Measurements from ENCODE around the gene ZNF444. TPM values are rescaled to one million over a fixed set of nuclear protein-coding genes. Genes with fewer than 3 reads are reported as not detected.
"Not testable (repeated sequence)": the region's sequence is repeated elsewhere in the genome, so short reads cannot be mapped to it uniquely, and the experiment has no call there.

Gene ZNF444
- 22.6 and 26.3 TPM in 2 replicates for total RNA-seq

DNA sequence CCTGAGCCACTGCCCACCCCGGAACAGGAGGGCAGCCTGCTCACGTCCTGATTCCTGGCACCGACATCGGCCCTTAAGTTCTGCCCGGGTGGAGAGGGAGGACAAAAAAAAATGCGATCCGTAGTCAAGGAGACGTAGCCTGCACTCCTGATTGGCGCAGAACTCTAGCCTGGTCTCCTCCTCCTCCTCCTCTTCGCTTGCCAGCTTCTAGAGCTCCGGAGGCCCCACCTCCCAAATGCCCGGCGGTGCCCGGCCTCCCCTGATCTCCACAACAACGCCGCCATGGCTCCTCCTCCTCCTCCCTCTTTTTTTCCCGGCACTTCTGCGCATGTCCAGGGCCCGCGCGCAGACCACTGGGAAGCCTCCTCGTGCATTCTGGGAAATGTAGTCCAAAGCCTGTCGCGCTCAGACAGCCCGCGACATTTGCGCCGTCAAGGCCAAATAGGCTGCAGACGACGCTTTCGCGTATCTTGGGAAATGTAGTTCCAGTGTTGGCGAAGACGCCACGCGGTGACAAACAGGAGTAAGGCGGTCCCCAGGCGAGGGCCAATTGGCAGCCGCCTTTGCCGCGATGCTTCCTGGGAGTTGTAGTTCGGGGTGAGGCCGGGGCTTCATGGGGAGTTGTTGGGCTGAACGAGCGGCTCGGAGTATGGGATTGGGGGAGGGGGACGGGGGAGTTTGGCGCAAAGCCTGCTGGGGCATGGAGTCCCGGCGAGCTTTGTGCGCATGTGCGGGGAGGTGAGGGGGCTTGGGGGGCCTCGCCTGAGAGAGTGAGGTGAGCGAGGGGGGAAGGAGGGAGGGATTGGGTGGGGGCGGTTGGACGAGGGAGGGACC lies at the start of gene ZNF444:
Gene ZNF444 (plus strand): TSS at position 705 of the 834 bp plus-strand sequence. CDS start 5,625 bp downstream, outside the sequence.
- DNase-seq: peak; percentile 99

DNA sequence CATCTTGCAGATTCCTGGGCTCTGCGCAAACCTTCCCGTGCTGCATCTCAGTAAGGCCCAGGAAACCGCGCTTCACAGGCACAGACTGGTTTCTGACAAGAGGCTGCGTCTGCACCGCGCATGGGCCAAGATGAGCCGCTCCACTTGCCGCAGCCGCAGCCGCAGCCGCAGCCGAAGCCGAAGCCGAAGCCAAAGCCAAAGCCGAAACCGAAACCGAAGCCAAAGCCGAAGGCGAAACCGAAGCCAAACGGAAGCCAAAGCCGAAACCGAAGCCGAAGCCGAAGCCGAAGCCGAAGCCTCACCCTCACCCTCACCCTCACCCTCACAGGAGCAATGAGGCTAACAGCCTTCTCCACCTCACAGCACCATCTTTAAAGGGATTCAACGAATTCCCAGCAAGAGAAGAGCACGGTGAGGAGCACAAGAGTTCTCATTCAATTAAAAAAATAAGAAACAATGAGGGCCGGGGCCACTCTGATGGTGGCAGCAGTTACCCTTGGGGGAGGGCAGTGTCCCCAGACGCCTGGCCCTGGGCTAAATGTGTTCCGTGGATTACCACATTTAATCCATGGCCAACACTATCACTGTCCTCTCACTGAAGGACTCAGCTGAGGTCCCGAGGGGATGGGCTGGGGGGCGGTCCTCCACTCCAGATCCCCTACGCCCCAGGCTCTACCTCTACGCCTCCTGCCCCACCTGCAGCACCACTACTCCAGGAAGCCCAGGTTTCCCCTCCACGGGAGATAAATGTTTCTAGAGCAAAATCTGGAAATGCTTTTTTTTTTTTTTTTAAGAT lies 49.1 kb upstream of the ZNF444 start:
- no peak for DNase-seq

DNA sequence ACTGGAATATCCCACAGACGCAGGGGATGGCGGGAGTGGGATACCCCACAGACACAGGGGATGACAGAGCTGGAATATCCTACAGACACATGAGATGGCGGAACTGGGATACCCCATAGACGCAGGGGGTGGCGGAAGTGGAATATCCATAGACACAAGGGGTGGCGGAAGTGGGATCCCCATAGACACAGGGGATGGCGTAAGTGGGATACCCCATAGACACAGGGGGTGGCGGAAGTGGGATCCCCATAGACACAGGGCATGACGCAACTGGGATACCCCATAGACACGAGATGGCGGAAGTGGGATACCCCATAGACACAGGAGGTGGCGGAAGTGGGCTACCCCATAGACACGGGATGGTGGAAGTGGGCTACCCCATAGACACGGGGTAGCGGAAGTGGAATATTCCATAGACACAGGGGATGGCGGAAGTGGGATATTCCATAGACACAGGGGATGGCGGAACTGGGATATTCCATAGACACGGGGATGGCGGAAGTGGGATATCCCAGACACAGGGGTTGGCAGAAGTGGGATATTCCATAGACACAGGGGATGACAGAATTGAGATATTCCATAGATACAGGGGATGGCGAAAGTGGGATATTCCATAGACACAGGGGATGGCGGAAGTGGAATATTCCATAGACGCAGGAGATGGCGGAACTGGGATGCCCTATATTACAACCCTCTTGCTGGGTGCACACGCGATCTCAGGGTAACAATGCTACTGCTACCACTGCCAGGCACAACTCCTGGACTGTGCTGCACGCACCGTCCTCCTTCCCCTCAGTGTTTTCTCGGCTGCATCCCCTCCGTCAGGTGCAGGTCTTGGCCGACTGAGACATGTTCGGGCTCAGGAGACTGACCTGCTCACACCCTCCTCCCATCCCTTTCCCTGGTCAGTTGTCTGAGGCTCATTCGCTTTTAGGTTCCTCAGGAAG lies 48.1 kb upstream of the ZNF444 start:
- no peak for DNase-seq

DNA sequence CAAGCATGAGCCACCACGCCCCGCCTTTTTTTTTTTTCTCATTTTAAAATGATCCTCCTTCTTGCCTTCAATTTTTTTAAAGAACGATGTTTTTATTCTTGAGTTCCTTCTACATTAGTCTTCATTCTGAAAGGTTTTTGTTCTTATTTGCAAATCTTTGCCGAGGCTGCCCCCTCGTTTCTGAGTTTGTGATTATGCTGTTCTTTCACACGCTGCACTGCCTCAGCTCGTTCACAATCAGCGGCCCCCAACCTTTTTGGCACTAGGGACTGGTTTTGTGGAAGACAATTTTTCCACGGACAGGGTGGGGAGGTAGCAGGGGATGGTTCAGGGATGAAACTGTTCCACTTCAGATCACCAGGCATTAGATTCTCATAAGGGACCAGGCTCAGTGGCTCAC lies 46.6 kb upstream of the ZNF444 start:
- no peak for DNase-seq

DNA sequence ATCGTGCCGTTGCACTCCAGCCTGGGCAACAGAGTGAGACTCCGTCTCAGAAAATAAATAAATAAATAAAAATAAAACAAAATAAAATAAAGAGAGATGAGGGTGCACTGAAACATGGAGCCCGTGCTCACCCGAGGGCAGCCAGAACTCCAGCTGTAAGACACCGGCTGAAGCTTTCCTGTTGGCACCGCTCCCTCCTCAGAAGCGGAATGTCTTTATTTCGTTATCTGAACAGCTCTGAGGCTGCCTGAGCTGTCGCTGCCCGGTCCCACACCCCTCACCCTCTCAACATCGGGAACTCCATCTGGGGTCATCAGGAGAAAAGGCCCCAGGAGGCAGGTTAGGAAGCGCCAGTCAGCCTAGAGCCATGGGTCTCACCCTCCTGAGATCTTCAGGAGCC lies 44.4 kb upstream of the ZNF444 start:
- DNase-seq: no peak

DNA sequence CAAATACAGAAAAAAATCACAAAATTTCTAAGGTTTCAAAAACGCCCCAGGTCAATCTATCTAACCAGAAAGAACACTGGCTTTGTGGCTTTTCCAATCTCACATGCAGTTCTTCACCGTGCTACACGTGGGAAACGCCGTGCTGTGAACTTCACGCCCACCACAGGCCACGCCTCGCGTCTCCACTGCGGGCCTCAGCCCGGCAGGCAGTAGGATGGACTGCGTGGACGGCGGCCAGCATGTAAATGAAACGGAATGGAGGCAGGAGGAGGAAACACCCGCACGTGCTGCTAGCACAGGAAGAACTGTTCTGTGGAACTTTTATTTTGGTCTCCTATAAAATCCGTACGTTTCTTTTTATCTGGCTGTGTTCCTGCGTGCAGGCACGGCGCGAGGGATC lies 43.8 kb upstream of the ZNF444 start:
- no peak for DNase-seq

DNA sequence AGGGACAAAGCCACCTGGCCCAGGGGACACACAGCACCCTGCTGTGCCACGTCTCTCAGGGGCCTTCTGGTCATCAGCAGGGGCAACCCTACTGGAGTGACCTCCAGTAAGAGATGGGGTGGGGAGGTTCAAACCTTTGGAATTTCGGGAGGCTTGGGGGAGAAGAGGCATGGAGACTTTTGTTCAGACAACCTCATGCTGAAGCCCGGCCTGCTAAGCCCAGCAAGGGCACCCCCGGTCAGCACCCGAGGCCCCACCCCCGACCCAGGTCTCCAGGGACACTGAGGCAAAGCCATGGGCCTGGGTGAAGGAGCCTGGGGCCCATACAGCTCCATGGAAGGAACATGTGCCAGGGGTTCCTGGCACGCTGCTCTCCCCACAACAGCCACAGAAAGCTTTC lies 43.3 kb upstream of the ZNF444 start:
- no peak for DNase-seq

DNA sequence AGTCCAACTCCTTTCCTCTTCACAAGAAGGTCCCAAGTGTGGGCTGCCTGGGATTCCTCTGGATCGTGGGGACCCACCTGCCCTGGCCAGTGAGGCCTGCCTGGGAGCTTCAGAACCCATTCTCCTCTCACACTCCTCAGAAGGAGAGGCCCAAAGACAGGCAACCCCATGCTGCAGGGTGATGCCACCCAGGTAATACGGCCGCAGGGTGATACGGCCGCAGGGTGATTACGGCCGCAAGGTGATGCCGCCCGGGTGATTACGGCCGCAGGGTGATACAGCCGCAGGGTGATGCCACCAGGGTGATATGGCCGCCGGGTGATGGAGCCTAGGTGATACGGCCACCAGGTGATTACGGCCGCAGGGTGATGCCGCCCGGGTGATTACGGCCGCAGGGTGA lies 42.9 kb upstream of the ZNF444 start:
- DNase-seq: not testable (repeated sequence)

DNA sequence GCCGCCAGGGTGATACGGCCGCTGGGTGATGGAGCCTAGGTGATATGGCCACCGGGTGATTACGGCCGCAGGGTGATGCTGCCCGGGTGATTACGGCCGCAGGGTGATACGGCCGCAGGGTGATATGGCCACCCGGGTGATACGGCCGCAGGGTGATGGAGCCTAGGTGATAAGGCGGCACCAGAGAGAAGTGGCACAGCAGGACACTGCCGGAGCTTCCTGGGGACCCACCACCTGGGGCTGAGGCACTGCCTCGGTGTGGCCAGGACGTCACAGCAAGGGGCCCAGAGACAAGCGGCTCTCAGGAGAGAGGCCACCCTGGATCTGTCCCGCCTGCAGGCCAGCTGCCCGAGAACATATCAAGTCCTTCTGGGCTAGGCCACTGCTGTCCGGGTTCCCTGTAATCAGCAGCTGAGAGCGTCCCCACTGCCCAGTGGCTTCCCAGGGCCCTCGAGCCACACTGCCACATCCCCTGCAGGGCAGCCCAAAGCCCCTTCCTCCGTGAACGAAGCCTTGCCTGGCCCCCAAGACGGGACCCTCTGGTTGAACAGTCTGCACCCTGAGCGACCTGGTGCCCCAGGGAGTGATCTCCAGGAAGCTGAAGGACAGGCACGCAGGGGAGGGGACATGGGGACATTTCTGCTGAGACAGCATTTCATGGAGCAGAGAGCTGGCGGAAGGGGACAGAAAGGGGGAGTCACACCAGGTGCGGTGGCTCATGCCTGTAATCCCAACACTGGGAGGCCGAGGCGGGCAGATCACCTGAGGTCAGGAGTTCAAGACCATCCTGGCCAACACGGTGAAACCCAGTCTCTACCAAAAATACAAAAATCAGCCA lies 42.1 kb upstream of the ZNF444 start:
- DNase-seq: no peak

DNA sequence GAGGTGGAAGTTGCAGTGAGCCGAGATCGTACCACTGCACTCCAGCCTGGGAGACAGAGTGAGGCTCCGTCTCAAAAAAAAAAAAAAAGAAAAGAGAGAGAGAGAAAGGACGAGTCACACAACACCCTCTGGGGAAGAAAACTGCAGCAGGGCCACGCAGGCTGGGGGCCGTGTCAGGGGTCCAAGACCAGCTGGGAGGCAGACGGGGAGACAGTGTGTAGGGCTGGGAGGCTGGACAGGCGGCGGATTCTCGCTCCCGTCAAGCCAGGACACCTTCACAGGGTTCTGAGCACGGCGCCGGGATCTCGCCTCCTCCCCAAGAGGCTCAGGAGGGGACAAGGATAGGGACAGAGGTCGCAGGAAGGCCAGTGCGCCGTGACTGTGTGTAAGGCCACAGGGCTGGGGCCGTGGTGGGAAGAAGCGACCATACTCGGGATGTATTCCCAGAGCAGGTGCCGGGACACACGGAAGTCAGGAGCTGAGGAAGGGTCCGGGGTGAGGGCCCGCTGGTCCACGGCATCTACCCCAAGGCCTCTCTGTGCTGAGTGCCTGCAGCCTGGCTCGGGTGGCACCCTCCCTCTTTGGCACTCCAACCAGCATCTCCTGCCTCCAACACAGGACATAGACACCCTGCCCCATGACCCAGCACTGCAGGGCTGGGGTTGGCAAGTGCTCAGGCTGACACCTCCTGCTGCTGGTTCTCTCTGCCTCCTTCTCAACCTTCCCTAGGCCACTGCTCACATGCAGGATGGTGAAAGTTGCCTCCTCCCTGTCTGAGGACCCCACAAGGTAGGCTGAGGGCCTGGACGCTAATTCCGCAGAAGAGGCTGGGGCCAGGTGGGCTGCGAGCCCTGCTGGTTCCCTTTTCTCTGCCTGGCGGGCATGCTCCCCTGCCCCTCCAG lies 41.2 kb upstream of the ZNF444 start:
- no peak for DNase-seq

DNA sequence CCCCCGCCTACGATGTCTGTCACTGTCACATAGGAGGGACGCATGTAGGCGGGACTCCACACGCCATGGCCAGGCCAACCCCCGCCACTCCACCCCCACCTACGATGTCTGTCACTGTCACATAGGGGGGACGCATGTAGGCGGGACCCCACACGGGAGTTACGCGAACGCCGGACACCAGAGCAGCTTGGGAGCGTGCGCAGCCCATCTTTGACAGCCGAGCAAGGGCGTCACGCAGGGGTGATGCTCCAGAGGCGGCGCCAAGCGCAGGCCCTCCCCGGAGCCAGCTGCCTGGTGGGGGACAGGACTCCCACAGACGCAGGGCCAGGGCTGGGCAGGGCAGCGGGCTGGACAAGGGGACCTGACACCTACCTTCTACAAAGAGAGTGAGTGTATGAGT lies 40.0 kb upstream of the ZNF444 start:
- no peak for DNase-seq

DNA sequence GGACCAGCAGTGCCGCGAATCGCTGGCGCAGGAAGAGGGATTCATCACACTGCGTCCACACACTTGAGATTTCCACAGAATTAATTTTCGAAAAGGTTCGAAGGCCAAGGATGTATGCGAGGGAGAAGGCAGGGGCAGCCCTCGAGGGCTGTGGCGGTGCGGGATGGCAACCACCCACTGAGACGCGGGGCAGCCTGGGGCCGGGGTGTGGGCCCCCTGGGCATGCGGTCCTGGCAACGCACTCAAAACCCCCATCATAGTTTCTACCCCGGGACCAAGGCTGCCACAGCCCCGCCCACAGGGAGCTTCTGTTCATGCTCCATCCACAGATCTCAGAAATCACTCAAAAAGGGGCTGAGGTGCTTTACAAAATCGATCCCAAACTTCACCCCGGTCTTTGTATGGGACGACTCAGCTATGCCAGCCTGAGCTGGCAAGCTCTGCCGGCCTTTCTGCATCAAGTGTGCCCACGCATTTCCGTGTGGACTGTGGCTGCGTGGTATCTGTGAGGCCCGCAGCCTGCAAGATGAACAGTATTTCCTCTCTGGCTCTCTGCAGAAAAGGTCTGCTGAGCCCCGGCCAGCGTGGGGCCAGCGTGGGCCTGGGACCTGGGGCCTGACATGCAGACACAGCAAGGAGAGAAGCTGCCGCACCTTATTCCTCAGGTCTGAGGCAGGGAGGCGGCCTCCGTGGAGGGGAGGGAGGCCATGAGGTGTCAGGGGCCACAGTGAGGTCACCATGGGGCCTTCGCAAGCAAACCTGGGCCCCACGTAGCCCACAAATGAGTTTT lies 39.1 kb upstream of the ZNF444 start:
- DNase-seq: no peak

DNA sequence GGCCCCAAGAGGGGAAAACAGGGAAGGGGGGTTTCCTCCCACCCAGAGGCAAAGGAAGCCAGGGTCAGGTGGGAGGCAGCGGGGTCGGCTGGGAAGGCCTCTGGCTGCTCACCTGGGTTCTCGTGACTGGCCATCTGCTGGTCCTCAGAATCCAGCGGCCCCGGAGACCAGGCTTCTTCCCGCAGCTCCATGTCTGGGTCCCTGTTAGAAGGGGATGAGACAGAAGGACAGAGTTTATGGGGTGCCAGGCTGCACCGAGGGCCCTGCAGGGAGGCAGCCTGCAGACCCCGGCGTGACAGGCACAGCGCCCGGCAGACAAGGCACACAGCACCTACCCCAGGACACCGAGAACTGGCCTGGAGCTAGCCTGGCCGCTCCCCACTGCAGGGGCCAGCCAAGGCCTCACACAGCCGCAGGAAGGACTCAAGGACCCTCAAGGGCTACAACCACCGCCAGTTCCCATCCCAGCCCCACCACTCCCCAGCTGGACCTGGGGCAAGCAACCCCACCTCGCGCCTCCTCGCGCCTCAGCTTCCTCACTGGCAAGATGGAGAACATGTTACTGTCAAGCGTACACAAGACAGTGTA lies 38.0 kb upstream of the ZNF444 start:
- DNase-seq: no peak

DNA sequence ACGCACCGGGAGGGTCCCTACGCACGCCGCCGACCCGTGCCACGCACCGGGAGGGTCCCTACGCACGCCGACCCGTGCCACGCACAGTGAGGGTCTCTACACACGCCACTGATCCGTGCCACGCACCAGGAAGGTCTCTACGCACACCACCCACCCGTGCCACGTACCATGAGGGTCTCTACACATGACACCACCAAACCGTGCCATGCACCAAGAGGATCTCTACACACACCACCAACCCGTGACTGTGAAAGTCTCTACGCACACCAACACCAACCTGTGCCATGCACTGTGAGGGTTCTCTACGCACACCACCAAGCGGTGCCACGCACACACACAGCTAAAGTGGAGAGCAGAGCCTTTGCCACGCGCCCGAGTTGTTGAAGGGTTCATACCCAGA lies 36.7 kb upstream of the ZNF444 start:
- no peak for DNase-seq

DNA sequence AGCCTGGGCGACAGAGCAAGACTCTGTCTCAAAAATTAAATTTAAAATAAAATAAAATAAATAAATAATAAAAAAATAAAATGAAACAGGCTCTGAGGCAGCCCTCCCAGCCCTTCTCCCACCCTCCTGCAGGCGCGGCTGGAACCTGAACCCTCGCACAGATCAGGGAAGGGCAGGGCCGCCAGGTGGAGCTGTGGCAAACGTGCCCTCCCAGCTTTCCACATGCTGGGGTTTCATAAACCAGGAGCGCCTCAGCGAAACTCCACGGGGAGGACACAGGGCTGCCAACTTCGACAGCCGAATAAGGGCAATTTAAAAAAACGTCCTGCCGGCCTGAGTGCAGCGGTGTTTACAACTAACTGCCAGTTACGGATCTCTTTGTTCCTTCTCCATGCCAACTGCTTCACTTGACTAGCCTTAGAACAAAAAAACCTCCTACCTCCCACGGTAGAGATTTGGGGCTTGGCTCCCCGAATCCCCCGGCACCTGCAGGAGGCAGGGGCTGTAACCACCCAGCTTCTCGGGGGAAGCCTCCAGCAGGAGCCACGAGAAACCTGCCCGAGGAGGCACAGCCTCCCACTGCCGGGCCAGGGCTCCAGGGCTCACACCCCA lies 35.9 kb upstream of the ZNF444 start:
- peak; percentile 86 for DNase-seq

DNA sequence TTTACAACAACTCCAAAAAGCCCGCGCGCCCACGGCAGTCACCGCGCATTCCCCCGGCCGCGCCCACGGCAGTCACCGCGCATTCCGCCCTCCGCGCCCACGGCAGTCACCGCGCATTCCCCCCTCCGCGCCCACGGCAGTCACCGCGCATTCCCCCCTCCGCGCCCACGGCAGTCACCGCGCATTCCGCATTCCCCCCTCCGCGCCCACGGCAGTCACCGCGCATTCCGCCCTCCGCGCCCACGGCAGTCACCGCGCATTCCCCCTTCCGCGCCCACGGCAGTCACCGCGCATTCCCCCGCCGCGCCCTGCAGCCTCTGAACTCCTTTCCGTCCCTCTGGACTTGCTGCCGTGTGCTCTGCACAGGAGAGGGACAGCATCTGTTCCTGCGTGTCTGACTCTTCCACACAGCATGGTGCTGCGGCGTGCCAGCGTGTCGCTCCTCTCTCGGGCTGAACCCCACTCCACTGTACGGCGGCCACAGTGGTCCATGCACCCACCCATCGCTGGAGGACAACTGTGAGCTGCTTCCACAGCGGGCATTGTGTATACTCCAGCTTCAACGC lies 35.2 kb upstream of the ZNF444 start:
- DNase-seq: not testable (repeated sequence)

DNA sequence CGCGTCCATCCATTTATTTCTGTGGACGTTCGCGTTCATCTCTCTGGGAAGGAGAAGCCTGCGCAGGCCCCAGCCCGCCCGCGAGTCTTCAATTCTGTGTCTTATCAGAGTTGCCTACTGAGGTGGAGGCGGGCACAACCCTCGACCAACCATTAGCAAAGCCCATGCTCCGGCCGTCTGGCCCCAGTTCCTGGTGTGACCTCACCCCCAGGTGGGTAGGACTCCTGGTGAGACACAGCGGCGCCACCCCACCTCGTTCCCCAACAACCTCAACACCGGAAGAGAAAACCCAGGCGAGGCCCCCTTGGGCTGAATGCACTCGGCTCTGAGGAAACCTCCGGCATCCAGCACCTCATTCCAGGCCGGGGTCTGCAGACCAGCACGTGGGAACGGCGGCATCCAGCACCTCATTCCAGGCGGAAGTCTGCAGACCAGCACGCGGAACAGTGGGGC lies 34.7 kb upstream of the ZNF444 start:
- DNase-seq: no peak

DNA sequence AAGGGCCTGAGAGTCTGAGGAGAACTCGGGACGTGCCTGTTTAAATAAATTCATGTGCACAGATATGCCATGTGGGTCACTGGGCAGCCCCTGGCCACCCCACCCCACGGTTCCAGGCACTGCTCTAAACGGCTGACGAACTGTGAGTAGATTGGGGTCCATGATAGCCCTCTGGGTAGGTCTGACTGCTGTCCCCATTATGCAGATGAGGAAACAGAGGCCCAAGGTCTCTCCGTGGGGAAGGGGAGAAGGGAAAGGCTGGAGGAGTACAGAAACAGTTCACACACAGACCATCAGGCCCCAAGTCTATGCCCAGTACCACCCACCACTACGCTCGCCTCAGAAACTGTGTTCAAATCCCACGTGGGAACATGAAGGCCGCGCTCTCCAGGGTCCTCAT lies 34.1 kb upstream of the ZNF444 start:
- DNase-seq: no peak

Measured in dermis blood vessel endothelial cell (primary cell).